ENCODE data around the gene ZGPAT. TPM values are rescaled to one million over a fixed set of nuclear protein-coding genes. Genes with fewer than 3 reads are reported as not detected.

ZGPAT gene
- total and polyA plus RNA-seq, 2 of the 8 experiments (the other 6 are each of a cell fraction or from before 2014, with no cell fraction given): 14.5 to 21.4 TPM

- TF ChIP-seq ATF2 (IDR thresholded peaks at IDR 0.05; ENCODE audit: low read length) (no peak), CBX8 (IDR thresholded peaks at IDR 0.05; ENCODE audit: borderline replicate concordance, low read depth, low read length) (no peak), POU5F1 (IDR thresholded peaks at IDR 0.05; ENCODE audit: low read depth, low read length) (no peak), TCF12 (IDR thresholded peaks at IDR 0.05; ENCODE audit: low read depth, low read length) (no peak), SAP30 (IDR thresholded peaks at IDR 0.05; ENCODE audit: insufficient read depth, insufficient replicate concordance, low read length) (no peak), KDM4A (IDR thresholded peaks at IDR 0.05; ENCODE audit: low read depth, low read length, severe bottlenecking) (no peak), CBX5 (IDR thresholded peaks at IDR 0.05; ENCODE audit: low read depth, low read length) (no peak), CEBPB (IDR thresholded peaks at IDR 0.05; ENCODE audit: low read depth, low read length) (no peak), RBBP5 (IDR thresholded peaks at IDR 0.05; ENCODE audit: borderline replicate concordance, low read depth, low read length) (no peak), TBP (IDR thresholded peaks at IDR 0.05; ENCODE audit: low read depth, low read length) (no peak), SUZ12 (IDR thresholded peaks at IDR 0.05; ENCODE audit: low read length) (no peak), EZH2 (IDR thresholded peaks at IDR 0.05; ENCODE audit: low read depth, low read length, severe bottlenecking) (no peak)
These were observed 4.3 kb upstream of the ZGPAT start (continued) for GRCh38 chr20:63703471-63703975.

Measured in H1 (cell line).